ENCODE data around the gene ATP13A1. TPM values are rescaled to one million over a fixed set of nuclear protein-coding genes. Genes with fewer than 3 reads are reported as not detected.
"Not testable (repeated sequence)": the region's sequence is repeated elsewhere in the genome, so short reads cannot be mapped to it uniquely, and the experiment has no call there.

ATP13A1 gene
- polyA plus RNA-seq, 1 experiment = 27.9 TPM

GRCh38 chr19:19618219-19619051 is 45.0 kb downstream of the ATP13A1 start, which contains the start of gene PBX4:
TSS of gene PBX4 (minus strand) at chr19:19618687. CDS start at chr19:19618629, 58 bp downstream.
- DNase-seq (ENCODE audit: low read depth) = peak; percentile 49
- Histone ChIP-seq H3K36me3 (ENCODE audit: control insufficient read depth, insufficient read depth, low read length) (no peaks in the 10 kb centered on the region), H3K27me3 (ENCODE audit: control insufficient read depth, insufficient read depth, low read length) (no peaks in the 10 kb centered on the region), H3K4me3 (ENCODE audit: low read depth, low read length) (peak within 1 kb of the TSS; percentile 64)
- no peak for TF ChIP-seq CTCF (IDR thresholded peaks at IDR 0.05; ENCODE audit: insufficient read depth, low read depth, low read length)
- ChIA-PET POLR2A (no interaction called here), CTCF (interaction anchor here (0.9 to 2.4 kb wide), 3 partner anchors 26 to 66 kb away, joined by 3 to 10 read pairs (median 5); no protein-coding TSS in a partner anchor)

GRCh38 chr19:19615086-19615485 is 48.4 kb downstream of the ATP13A1 start:
- TF ChIP-seq CTCF (IDR thresholded peaks at IDR 0.05; ENCODE audit: insufficient read depth, low read depth, low read length) = no peak
- Histone ChIP-seq H3K36me3 (ENCODE audit: control insufficient read depth, insufficient read depth, low read length) (no peaks in the 10 kb centered on the region), H3K27me3 (ENCODE audit: control insufficient read depth, insufficient read depth, low read length) (no peaks in the 10 kb centered on the region), H3K4me3 (ENCODE audit: low read depth, low read length) (no peak overlapping the region)
- ChIA-PET POLR2A (no interaction called here), CTCF (no interaction called here)
- DNase-seq (ENCODE audit: low read depth) = no peak

GRCh38 chr19:19613506-19613905 is 50.0 kb downstream of the ATP13A1 start:
- DNase-seq (ENCODE audit: low read depth) = peak; percentile 39
- no peaks in the 10 kb centered on the region for H3K27me3 ChIP-seq (ENCODE audit: control insufficient read depth, insufficient read depth, low read length)
- CTCF ChIA-PET = interaction anchor here (0.7 kb wide), 1 partner anchor 82 kb away, joined by 3 read pairs; no protein-coding TSS in a partner anchor
- TF ChIP-seq CTCF (IDR thresholded peaks at IDR 0.05; ENCODE audit: insufficient read depth, low read depth, low read length) = no peak
- H3K4me3 ChIP-seq (ENCODE audit: low read depth, low read length) = no peak overlapping the region
- POLR2A ChIA-PET = interaction anchor here (0.5 kb wide), 1 partner anchor 11 kb away, joined by 8 read pairs; no protein-coding TSS in a partner anchor
- no peaks in the 10 kb centered on the region for H3K36me3 ChIP-seq (ENCODE audit: control insufficient read depth, insufficient read depth, low read length)

- no peaks in the 10 kb centered on the region for H3K27me3 ChIP-seq (ENCODE audit: control insufficient read depth, insufficient read depth, low read length)
- H3K36me3 ChIP-seq (ENCODE audit: control insufficient read depth, insufficient read depth, low read length) = no peaks in the 10 kb centered on the region
- CTCF ChIA-PET = no interaction called here
- POLR2A ChIA-PET = no interaction called here
- no peak for DNase-seq (ENCODE audit: low read depth)
- no peak for TF ChIP-seq CTCF (IDR thresholded peaks at IDR 0.05; ENCODE audit: insufficient read depth, low read depth, low read length)
- no peak overlapping the region for H3K4me3 ChIP-seq (ENCODE audit: low read depth, low read length)
Observed at GRCh38 chr19:19610376-19611202, 52.9 kb downstream of the ATP13A1 start.

- POLR2A ChIA-PET; CTCF ChIA-PET; H3K36me3 ChIP-seq (ENCODE audit: control insufficient read depth, insufficient read depth, low read length); DNase-seq (ENCODE audit: low read depth); H3K4me3 ChIP-seq (ENCODE audit: low read depth, low read length); H3K27me3 ChIP-seq (ENCODE audit: control insufficient read depth, insufficient read depth, low read length): not testable (repeated sequence)
Observed at GRCh38 chr19:19606686-19607085, 56.8 kb downstream of the ATP13A1 start.
